OCI-LY1 (cell line): Measurements from ENCODE around the gene ARPP21.

ENCODE experiments used
- CTCF ChIP-seq: fragments of 200-600 bp; sonication (generic), shearing (Covaris generic); IDR thresholded peaks from 2 replicates; pipeline ENCODE4 v1.5.1; 2017; ENCODE audit warnings: mild to moderate bottlenecking, antibody characterized with exemption, low read length, moderate library complexity, mixed read lengths
- EZH2 ChIP-seq: fragments of 200-600 bp; sonication (generic), shearing (Covaris generic); IDR thresholded peaks from 2 replicates; pipeline ENCODE4 v1.8.0; 2017; ENCODE audit warnings: borderline replicate concordance, mixed run types, mild to moderate bottlenecking, antibody characterized with exemption, low read length, moderate library complexity, mixed read lengths

GRCh38 chr3:35793667-35794066, 154.3 kb downstream of the ARPP21 start:
- TF ChIP-seq CTCF: no peak
- TF ChIP-seq EZH2: no peak
